H9 (cell line): ENCODE data around the gene PAFAH1B1. TPM values are rescaled to one million over a fixed set of nuclear protein-coding genes. Genes with fewer than 3 reads are reported as not detected.
A peak's percentile ranks its signal among the peaks of the same experiment; 100 is the strongest.

ENCODE experiments used
- DNase-seq: peaks from one replicate; pipeline ENCODE4 v3.0.0-alpha.2; 2017
- H2AFZ ChIP-seq: one replicate; pipeline ENCODE4 v1.6.1; 2013; ENCODE audit warnings: mild to moderate bottlenecking, low read length, control low read depth, moderate library complexity
- H2AK5ac ChIP-seq: 2 replicates; pipeline ENCODE4 v1.6.1; 2013; ENCODE audit warnings: low read length, control low read depth, mixed read lengths; ENCODE audit not compliant: insufficient read length
- H2BK120ac ChIP-seq: one replicate; pipeline ENCODE4 v1.6.1; 2013; ENCODE audit warnings: low read depth, mild to moderate bottlenecking, low read length, control low read depth, inconsistent platforms; ENCODE audit not compliant: poor library complexity, severe bottlenecking
- H2BK12ac ChIP-seq: 2 replicates; pipeline ENCODE4 v1.6.1; 2013; ENCODE audit warnings: low read length, control low read depth, mixed read lengths, low read depth; ENCODE audit not compliant: insufficient read length
- H2BK15ac ChIP-seq: 2 replicates; pipeline ENCODE4 v1.6.1; 2013; ENCODE audit warnings: low read depth, low read length, control low read depth
- H2BK20ac ChIP-seq: one replicate; pipeline ENCODE4 v1.6.1; 2013; ENCODE audit warnings: low read depth, mild to moderate bottlenecking, low read length, control low read depth, inconsistent platforms; ENCODE audit not compliant: poor library complexity, severe bottlenecking
- H2BK5ac ChIP-seq: 2 replicates; pipeline ENCODE4 v1.6.1; 2013; ENCODE audit warnings: low read length, control low read depth, mixed read lengths; ENCODE audit not compliant: insufficient read length
- H3K14ac ChIP-seq: 2 replicates; pipeline ENCODE4 v1.6.1; 2013; ENCODE audit warnings: low read length, control low read depth; ENCODE audit not compliant: insufficient read depth
- H3K18ac ChIP-seq: 2 replicates; pipeline ENCODE4 v1.6.1; 2013; ENCODE audit warnings: low read depth, mild to moderate bottlenecking, mixed read lengths, low read length, control low read depth; ENCODE audit not compliant: insufficient read length
- H3K23ac ChIP-seq: 2 replicates; pipeline ENCODE4 v1.6.1; 2013; ENCODE audit warnings: low read length, control low read depth, mixed read lengths, low read depth; ENCODE audit not compliant: insufficient read length
- H3K23me2 ChIP-seq: 2 replicates; pipeline ENCODE4 v1.6.1; 2013; ENCODE audit warnings: low read depth, mild to moderate bottlenecking, mixed read lengths, low read length, control low read depth; ENCODE audit not compliant: insufficient read length, poor library complexity, severe bottlenecking
- H3K27ac ChIP-seq: 2 replicates; pipeline ENCODE4 v1.5.1; 2013; ENCODE audit warnings: low read length, control low read depth, mixed read lengths, low read depth; ENCODE audit not compliant: insufficient read length
- H3K27me3 ChIP-seq: 2 replicates; pipeline ENCODE4 v1.6.1; 2013; ENCODE audit warnings: low read length, control low read depth, inconsistent platforms; ENCODE audit not compliant: insufficient read depth
- H3K4ac ChIP-seq: 2 replicates; pipeline ENCODE4 v1.6.1; 2013; ENCODE audit warnings: low read depth, mild to moderate bottlenecking, control low read depth, inconsistent platforms, low read length, moderate library complexity
- H3K4me1 ChIP-seq: 2 replicates; pipeline ENCODE4 v1.6.1; 2013; ENCODE audit warnings: low read length, control low read depth, inconsistent platforms; ENCODE audit not compliant: insufficient read depth
- H3K4me2 ChIP-seq: 2 replicates; pipeline ENCODE4 v1.6.1; 2013; ENCODE audit warnings: low read length, control low read depth, mixed read lengths; ENCODE audit not compliant: insufficient read length, insufficient read depth
- H3K56ac ChIP-seq: 2 replicates; pipeline ENCODE4 v1.6.1; 2013; ENCODE audit warnings: low read depth, mild to moderate bottlenecking, mixed read lengths, low read length, control low read depth; ENCODE audit not compliant: insufficient read length
- H3K79me1 ChIP-seq: 2 replicates; pipeline ENCODE4 v1.6.1; 2013; ENCODE audit warnings: low read depth, mild to moderate bottlenecking, moderate library complexity, low read length, control low read depth, inconsistent platforms; ENCODE audit not compliant: insufficient read depth, poor library complexity, severe bottlenecking
- H3K79me2 ChIP-seq: 2 replicates; pipeline ENCODE4 v1.6.1; 2013; ENCODE audit warnings: low read length, control low read depth, inconsistent platforms; ENCODE audit not compliant: insufficient read depth
- H3K9ac ChIP-seq: 2 replicates; pipeline ENCODE4 v1.6.1; 2013; ENCODE audit warnings: low read length, control low read depth, mixed read lengths; ENCODE audit not compliant: insufficient read length; ENCODE audit errors: extremely low read depth
- H3K9me3 ChIP-seq: one replicate; pipeline ENCODE4 v1.6.1; 2013; ENCODE audit warnings: low read depth, low read length, inconsistent platforms; ENCODE audit not compliant: control insufficient read depth
- H3T11ph ChIP-seq: one replicate; pipeline ENCODE4 v1.6.1; 2013; ENCODE audit warnings: mild to moderate bottlenecking, low read length, control low read depth, inconsistent platforms
- H4K20me1 ChIP-seq: one replicate; pipeline ENCODE4 v1.6.1; 2013; ENCODE audit not compliant: control insufficient read depth, insufficient read length, insufficient read depth
- H4K5ac ChIP-seq: 2 replicates; pipeline ENCODE4 v1.6.1; 2013; ENCODE audit warnings: low read depth, mild to moderate bottlenecking, mixed read lengths, low read length, control low read depth; ENCODE audit not compliant: insufficient read length
- H4K8ac ChIP-seq: replicated peaks from 2 replicates; pipeline ENCODE4 v1.6.1; 2013; ENCODE audit warnings: low read length, control low read depth, mixed read lengths, low read depth; ENCODE audit not compliant: insufficient read length
- H4K91ac ChIP-seq: 2 replicates; pipeline ENCODE4 v1.6.1; 2013; ENCODE audit warnings: low read depth, mild to moderate bottlenecking, moderate library complexity, mixed read lengths, low read length, control low read depth; ENCODE audit not compliant: insufficient read length
- H3K27ac Mint-ChIP-seq, 3 experiments: 2 replicates in 2 of 3; 3 replicates in 1 of 3; pipeline ENCODE4 v1.8.0; 2020 to 2021; ENCODE audit warnings: mixed read lengths in 3 of 3, mild to moderate bottlenecking in 1 of 3, moderate library complexity in 1 of 3
- H3K27me3 Mint-ChIP-seq: 2 replicates; pipeline ENCODE4 v1.8.0; 2021; ENCODE audit warnings: low read depth, mild to moderate bottlenecking, moderate library complexity, mixed read lengths
- H3K36me3 Mint-ChIP-seq, 3 experiments: 2 replicates in 2 of 3; 3 replicates in 1 of 3; pipeline ENCODE4 v1.8.0; 2020 to 2021; ENCODE audit warnings: low read depth in 3 of 3, mixed read lengths in 3 of 3; ENCODE audit not compliant: insufficient read depth in 1 of 3
- H3K4me1 Mint-ChIP-seq, 2 experiments: 2 replicates each; pipeline ENCODE4 v1.8.0; 2020; ENCODE audit warnings: mixed read lengths in 2 of 2
- H3K4me3 Mint-ChIP-seq, 2 experiments: 2 replicates in 1 of 2; 3 replicates in 1 of 2; pipeline ENCODE4 v1.8.0; 2020 to 2021; ENCODE audit warnings: mild to moderate bottlenecking in 2 of 2, mixed read lengths in 2 of 2, moderate library complexity in 1 of 2
- H3K9me3 Mint-ChIP-seq, 2 experiments: 2 replicates in 1 of 2; 3 replicates in 1 of 2; pipeline ENCODE4 v1.8.0; 2020; ENCODE audit warnings: mild to moderate bottlenecking in 2 of 2, mixed read lengths in 2 of 2, moderate library complexity in 1 of 2
- WGBS: extraction: QIAGEN DNeasy Blood & Tissue Kit; methylation state at CpG from one replicate; pipeline ENCODE4 v1.1.7; 2013; ENCODE audit warnings: missing lambda C conversion rate, low lambda C conversion rate, mixed read lengths; ENCODE audit not compliant: insufficient read length; ENCODE audit errors: extremely low coverage; 5-methylcytosine and 5-hydroxymethylcytosine counted together
- total RNA-seq: library from RNA; stranded (reverse); gene quantifications from 2 replicates; pipeline ENCODE4 v1.2.1, GENCODE V29; 2021
- TF ChIP-seq, protein P1 (sequence below): fragments of 200-600 bp; sonication (generic); conservative IDR thresholded peaks from 3 replicates; pipeline ENCODE4 v1.8.0; 2021; ENCODE audit warnings: antibody characterized with exemption, mild to moderate bottlenecking

PAFAH1B1 gene
- total RNA-seq, 1 experiment from 2014 or later, result 134 TPM

DNA sequence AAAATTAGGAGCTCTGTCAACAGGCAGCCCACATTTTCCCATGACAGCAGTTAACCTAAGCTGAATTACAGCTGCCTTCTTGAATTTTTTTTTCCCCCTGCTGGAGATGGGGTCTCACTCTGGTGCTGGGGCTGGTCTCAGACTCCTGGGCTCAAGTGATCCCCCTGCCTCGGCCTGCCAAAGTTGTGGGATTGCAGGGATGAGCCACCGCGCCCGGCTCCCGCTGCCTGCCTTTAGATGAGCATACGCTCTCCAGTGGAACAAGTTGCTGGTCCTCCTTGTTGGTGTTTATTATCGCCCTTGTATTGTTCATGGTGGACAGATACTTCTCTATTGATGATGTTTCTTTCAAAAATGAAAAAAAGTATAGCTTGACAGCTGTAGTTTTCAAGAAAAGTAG is 15.6 kb downstream of the PAFAH1B1 start:
- H4K91ac ChIP-seq, result no peak overlapping the region
- WGBS, result no CpG with 5 or more reads among the region's 7 CpGs
- H3K18ac ChIP-seq, result no peak overlapping the region
- no peak overlapping the region for H2BK15ac ChIP-seq
- Mint-ChIP-seq H3K27me3 (no peaks in the 10 kb centered on the region), H3K27ac (peak overlapping the region in 2 of 3 experiments; percentile 56 to 80; a peak in 3 of 7 replicates), H3K4me3 (no peak overlapping the region), H3K36me3 (peaks cover 0 to 5% (median 0%) of the 10 kb centered on the region in 3 experiments; a peak in 2 of 7 replicates), H3K4me1 (peaks cover 23 to 27% of the 10 kb centered on the region in 2 experiments), H3K9me3 (no peaks in the 10 kb centered on the region)
- no peak overlapping the region for H3K23ac ChIP-seq
- H4K8ac ChIP-seq, result no peak overlapping the region
- H3K79me2 ChIP-seq, result peaks cover 66% of the 10 kb centered on the region
- no peaks in the 10 kb centered on the region for H3K9me3 ChIP-seq
- no peak overlapping the region for H2AFZ ChIP-seq
- no peaks in the 10 kb centered on the region for H4K20me1 ChIP-seq
- H3K4me1 ChIP-seq, result no peaks in the 10 kb centered on the region
- no peak overlapping the region for H3K14ac ChIP-seq
- no peak overlapping the region for H2BK120ac ChIP-seq
- TF ChIP-seq, protein P1, sequence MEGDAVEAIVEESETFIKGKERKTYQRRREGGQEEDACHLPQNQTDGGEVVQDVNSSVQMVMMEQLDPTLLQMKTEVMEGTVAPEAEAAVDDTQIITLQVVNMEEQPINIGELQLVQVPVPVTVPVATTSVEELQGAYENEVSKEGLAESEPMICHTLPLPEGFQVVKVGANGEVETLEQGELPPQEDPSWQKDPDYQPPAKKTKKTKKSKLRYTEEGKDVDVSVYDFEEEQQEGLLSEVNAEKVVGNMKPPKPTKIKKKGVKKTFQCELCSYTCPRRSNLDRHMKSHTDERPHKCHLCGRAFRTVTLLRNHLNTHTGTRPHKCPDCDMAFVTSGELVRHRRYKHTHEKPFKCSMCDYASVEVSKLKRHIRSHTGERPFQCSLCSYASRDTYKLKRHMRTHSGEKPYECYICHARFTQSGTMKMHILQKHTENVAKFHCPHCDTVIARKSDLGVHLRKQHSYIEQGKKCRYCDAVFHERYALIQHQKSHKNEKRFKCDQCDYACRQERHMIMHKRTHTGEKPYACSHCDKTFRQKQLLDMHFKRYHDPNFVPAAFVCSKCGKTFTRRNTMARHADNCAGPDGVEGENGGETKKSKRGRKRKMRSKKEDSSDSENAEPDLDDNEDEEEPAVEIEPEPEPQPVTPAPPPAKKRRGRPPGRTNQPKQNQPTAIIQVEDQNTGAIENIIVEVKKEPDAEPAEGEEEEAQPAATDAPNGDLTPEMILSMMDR, result no peak
- H2BK12ac ChIP-seq, result no peak overlapping the region
- no peak overlapping the region for H2BK5ac ChIP-seq
- no peak overlapping the region for H4K5ac ChIP-seq
- H3K27me3 ChIP-seq, result no peaks in the 10 kb centered on the region; the same call in 1 of the 2 replicates
- no peak overlapping the region for H3K4me2 ChIP-seq
- H2BK20ac ChIP-seq, result no peak overlapping the region
- peaks cover 7% of the 10 kb centered on the region for H3K79me1 ChIP-seq
- H3T11ph ChIP-seq, result no peak overlapping the region
- no peak for DNase-seq
- no peak overlapping the region for H3K56ac ChIP-seq
- H3K27ac ChIP-seq, result no peak overlapping the region
- H3K23me2 ChIP-seq, result no peaks in the 10 kb centered on the region
- H2AK5ac ChIP-seq, result no peak overlapping the region
- no peak overlapping the region for H3K4ac ChIP-seq
- no peak overlapping the region for H3K9ac ChIP-seq
